HG02763 (cell line): ENCODE measurements around the gene CYP4F22.
"Not testable (repeated sequence)": the region's sequence is repeated elsewhere in the genome, so short reads cannot be mapped to it uniquely, and the experiment has no call there.

Experiments used
- ATAC-seq: cut with Tn5 transposase; IDR thresholded peaks from one replicate; pipeline ENCODE4 v1.9.1; 2021; ENCODE audit warnings: mild to moderate bottlenecking, moderate library complexity; ENCODE audit not compliant: unreplicated experiment

The CYP4F22 gene

GRCh38 chr19:15564534-15565168 is 56.3 kb downstream of the CYP4F22 start:
- ATAC-seq = no peak

- no peak for ATAC-seq
Measured at GRCh38 chr19:15570420-15570819, 62.1 kb downstream of the CYP4F22 start.

GRCh38 chr19:15575406-15575805 is 67.1 kb downstream of the CYP4F22 start:
- no peak for ATAC-seq

GRCh38 chr19:15576526-15577156 is 68.3 kb downstream of the CYP4F22 start:
- ATAC-seq = no peak

- no peak for ATAC-seq
Measured at GRCh38 chr19:15577184-15577771, 69.0 kb downstream of the CYP4F22 start.

- ATAC-seq = no peak
Measured at GRCh38 chr19:15583346-15583745, 75.0 kb downstream of the CYP4F22 start.

GRCh38 chr19:15584095-15584494 is 75.8 kb downstream of the CYP4F22 start:
- ATAC-seq = no peak

- no peak for ATAC-seq
Measured at GRCh38 chr19:15584541-15585115, 76.3 kb downstream of the CYP4F22 start.

- no peak for ATAC-seq
Measured at GRCh38 chr19:15587663-15588062, 79.3 kb downstream of the CYP4F22 start.

GRCh38 chr19:15588265-15588664 is 79.9 kb downstream of the CYP4F22 start:
- ATAC-seq = no peak

GRCh38 chr19:15589760-15590451 is 81.6 kb downstream of the CYP4F22 start:
- ATAC-seq = no peak

GRCh38 chr19:15591796-15592195 is 83.5 kb downstream of the CYP4F22 start:
- no peak for ATAC-seq

- not testable (repeated sequence) for ATAC-seq
Measured at GRCh38 chr19:15592506-15592905, 84.2 kb downstream of the CYP4F22 start.

- not testable (repeated sequence) for ATAC-seq
Measured at GRCh38 chr19:15593766-15594165, 85.4 kb downstream of the CYP4F22 start.

GRCh38 chr19:15595069-15595468 is 86.7 kb downstream of the CYP4F22 start:
- no peak for ATAC-seq
